Esophagus muscularis mucosa (tissue), 3 donors: ENCODE measurements around the gene ARL8B.

Experiments used
- CTCF ChIP-seq, 3 experiments: fragments of 200-600 bp in 2 of 3; fragments of 450-650 bp in 1 of 3; sonication (generic) in 2 of 3; IDR thresholded peaks; one replicate each; pipeline ENCODE4 v1.5.1; 2017 to 2019; ENCODE audit warnings: antibody characterized with exemption in 3 of 3, mild to moderate bottlenecking in 2 of 3, moderate library complexity in 1 of 3
- POLR2A ChIP-seq: fragments of 450-650 bp; IDR thresholded peaks from one replicate; pipeline ENCODE4 v1.6.1; 2017; ENCODE audit warnings: antibody characterized with exemption, moderate library complexity, mild to moderate bottlenecking, low read depth

DNA sequence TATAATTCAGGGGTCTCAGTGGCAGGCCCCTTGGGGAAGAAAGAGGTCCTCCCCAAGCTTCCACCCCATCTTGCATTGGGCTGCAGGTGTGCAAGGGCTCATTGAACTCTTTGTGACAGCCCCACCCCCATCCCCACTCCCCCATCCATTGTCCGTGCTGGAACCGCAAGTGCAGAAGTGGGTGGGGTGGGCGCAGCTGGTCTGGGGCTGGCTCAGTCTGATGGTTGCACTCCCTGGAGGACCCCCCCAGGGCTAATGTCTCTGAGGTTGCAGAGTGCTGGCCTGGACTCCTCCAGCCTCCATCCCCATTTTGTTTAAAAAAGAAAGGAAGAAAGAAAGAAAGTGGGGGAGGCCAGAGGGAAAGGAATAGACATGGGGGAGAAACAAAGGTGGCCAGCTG, 42.3 kb upstream of the ARL8B start:
- no peak for TF ChIP-seq POLR2A
- TF ChIP-seq CTCF (IDR thresholded peaks at IDR 0.05), result no peak
